SK-N-SH (cell line): ENCODE data around the gene C1QL4. TPM values are rescaled to one million over a fixed set of nuclear protein-coding genes. Genes with fewer than 3 reads are reported as not detected.

Experiments
- CTCF ChIA-PET: fragments of 300-600, 350-600 bp; formaldehyde crosslinking; extraction: SDS; loops from one replicate; lab custom pipeline; 2021; lab: Yijun Ruan, JAX
- POLR2A ChIA-PET: fragments of 350-600 bp; sonication (Branson Sonifier 250); formaldehyde crosslinking; extraction: SDS; loops from one replicate; lab custom pipeline; 2020; ENCODE audit warnings: antibody characterized with exemption, inconsistent platforms; lab: Yijun Ruan, JAX
- DNase-seq: peaks from one replicate; pipeline ENCODE4 v3.0.0; 2012
- H2AFZ ChIP-seq: fragments of 200-600 bp; sonication (generic); 2 replicates; pipeline ENCODE4 v1.8.1; 2016; ENCODE audit warnings: antibody characterized with exemption, mild to moderate bottlenecking, low read depth
- H3F3A ChIP-seq: fragments of 200-600 bp; sonication (generic); replicated peaks from 2 replicates; pipeline ENCODE3; 2016; ENCODE audit warnings: antibody characterized with exemption, mild to moderate bottlenecking; ENCODE audit not compliant: insufficient read depth
- H3K27ac ChIP-seq, 2 experiments: fragments of 200-500 bp in 1 of 2; fragments of 200-600 bp in 1 of 2; sonication (Bioruptor generic) in 1 of 2; sonication (generic), shearing (Covaris generic) in 1 of 2; 2 replicates each; pipeline versions ENCODE4 v1.5.1 to v1.6.1; 2014 to 2016; ENCODE audit warnings: low read depth in 2 of 2, inconsistent platforms in 1 of 2, low read length in 1 of 2, mild to moderate bottlenecking in 1 of 2, mixed read lengths in 1 of 2
- H3K27me3 ChIP-seq: fragments of 200-600 bp; sonication (generic), shearing (Covaris generic); 2 replicates; pipeline ENCODE4 v1.6.1; 2016; ENCODE audit warnings: mixed run types; ENCODE audit not compliant: insufficient read depth
- H3K36me3 ChIP-seq, 2 experiments: fragments of 200-500 bp in 1 of 2; fragments of 200-600 bp in 1 of 2; sonication (Bioruptor generic) in 1 of 2; sonication (generic) in 1 of 2; replicated peaks in 1 of 2; 2 replicates each; pipeline versions ENCODE3 to v1.5.1; 2014 to 2016; ENCODE audit warnings: low read length in 1 of 2, mild to moderate bottlenecking in 1 of 2; ENCODE audit not compliant: insufficient read depth in 2 of 2, control insufficient read depth in 1 of 2
- H3K4me1 ChIP-seq, 2 experiments: fragments of 200-500 bp in 1 of 2; fragments of 200-600 bp in 1 of 2; sonication (Bioruptor generic) in 1 of 2; sonication (generic), shearing (Covaris generic) in 1 of 2; 2 replicates each; pipeline versions ENCODE4 v1.5.1 to v1.6.1; 2014 to 2016; ENCODE audit warnings: low read depth in 1 of 2, low read length in 1 of 2, mixed run types in 1 of 2; ENCODE audit not compliant: insufficient read depth in 2 of 2, control insufficient read depth in 1 of 2
- H3K4me2 ChIP-seq: fragments of 200-600 bp; sonication (generic), shearing (Covaris generic); 2 replicates; pipeline ENCODE4 v1.6.1; 2017; ENCODE audit warnings: mixed run types
- H3K4me3 ChIP-seq, 2 experiments: fragments of 200-500 bp in 1 of 2; fragments of 200-600 bp in 1 of 2; sonication (Bioruptor generic) in 1 of 2; sonication (generic), shearing (Covaris generic) in 1 of 2; 2 replicates each; pipeline versions ENCODE4 v1.5.1 to v1.8.1; 2014 to 2016; ENCODE audit warnings: low read depth in 2 of 2, inconsistent platforms in 1 of 2, low read length in 1 of 2, mild to moderate bottlenecking in 1 of 2, mixed read lengths in 1 of 2, moderate library complexity in 1 of 2
- H3K79me2 ChIP-seq: fragments of 200-600 bp; sonication (generic); 2 replicates; pipeline ENCODE4 v1.8.1; 2017; ENCODE audit warnings: mild to moderate bottlenecking; ENCODE audit not compliant: insufficient read depth
- H3K9ac ChIP-seq: fragments of 200-600 bp; sonication (generic); 2 replicates; pipeline ENCODE4 v1.6.1; 2017; ENCODE audit warnings: mixed run types
- H3K9me2 ChIP-seq: fragments of 200-600 bp; sonication (generic); 2 replicates; pipeline ENCODE4 v1.6.1; 2017; ENCODE audit warnings: mixed run types
- H3K9me3 ChIP-seq: fragments of 200-600 bp; sonication (generic); 2 replicates; pipeline ENCODE4 v1.6.1; 2017; ENCODE audit warnings: mixed run types, mild to moderate bottlenecking, moderate library complexity
- H4K20me1 ChIP-seq: fragments of 200-600 bp; sonication (generic); 2 replicates; pipeline ENCODE4 v1.6.1; 2017; ENCODE audit warnings: mild to moderate bottlenecking, mixed run types; ENCODE audit not compliant: insufficient read depth
- EP300 ChIP-seq, 2 experiments: IDR thresholded peaks; 2 replicates each; pipeline versions ENCODE4 v1.4.0 to v1.6.1; 2012; ENCODE audit warnings: borderline replicate concordance in 1 of 2, low read depth in 1 of 2, low read length in 1 of 2
- FOXM1 ChIP-seq: IDR thresholded peaks from 2 replicates; pipeline ENCODE4 v1.4.0; 2012; ENCODE audit warnings: low read depth, mild to moderate bottlenecking
- GABPA ChIP-seq: IDR thresholded peaks from 2 replicates; pipeline ENCODE4 v1.4.0; 2012; ENCODE audit warnings: low read depth, mild to moderate bottlenecking
- NFIC ChIP-seq: IDR thresholded peaks from 2 replicates; pipeline ENCODE4 v1.4.0; 2012; ENCODE audit warnings: borderline replicate concordance
- PBX3 ChIP-seq: IDR thresholded peaks from 2 replicates; pipeline ENCODE4; 2012
- RAD21 ChIP-seq: IDR thresholded peaks from 2 replicates; pipeline ENCODE4 v1.6.1; 2012; ENCODE audit warnings: mild to moderate bottlenecking, low read length
- SIN3A ChIP-seq: IDR thresholded peaks from 2 replicates; pipeline ENCODE4 v1.6.1; 2012; ENCODE audit warnings: low read depth, mild to moderate bottlenecking, low read length, moderate library complexity, borderline replicate concordance
- YY1 ChIP-seq: IDR thresholded peaks from 2 replicates; pipeline ENCODE4 v1.4.0; 2012; ENCODE audit warnings: low read depth, mild to moderate bottlenecking
- WGBS: methylation state at CpG from one replicate; pipeline ENCODE4 v1.1.6; 2017; ENCODE audit warnings: low lambda C conversion rate; 5-methylcytosine and 5-hydroxymethylcytosine counted together
- polyA plus RNA-seq, 3 experiments: library from polyadenylated mRNA; depleted of rRNA; stranded (reverse); fragments of >200 nt; gene quantifications; 2 replicates each; pipeline ENCODE4 v1.2.3, GENCODE V29; 2012
- TF ChIP-seq, protein P1 (sequence below): fragments of 200-600 bp; sonication (generic); IDR thresholded peaks from 2 replicates; pipeline ENCODE4 v1.6.1; 2017; ENCODE audit warnings: antibody characterized with exemption, mild to moderate bottlenecking, moderate library complexity
- TF ChIP-seq, protein P2 (sequence below): IDR thresholded peaks from 2 replicates; pipeline ENCODE4 v1.4.0; 2012; ENCODE audit warnings: low read depth, borderline replicate concordance

C1QL4 gene
- polyA plus RNA-seq, 1 of the 3 experiments (the other 2 are of a cell fraction) = 14.6 TPM

DNA sequence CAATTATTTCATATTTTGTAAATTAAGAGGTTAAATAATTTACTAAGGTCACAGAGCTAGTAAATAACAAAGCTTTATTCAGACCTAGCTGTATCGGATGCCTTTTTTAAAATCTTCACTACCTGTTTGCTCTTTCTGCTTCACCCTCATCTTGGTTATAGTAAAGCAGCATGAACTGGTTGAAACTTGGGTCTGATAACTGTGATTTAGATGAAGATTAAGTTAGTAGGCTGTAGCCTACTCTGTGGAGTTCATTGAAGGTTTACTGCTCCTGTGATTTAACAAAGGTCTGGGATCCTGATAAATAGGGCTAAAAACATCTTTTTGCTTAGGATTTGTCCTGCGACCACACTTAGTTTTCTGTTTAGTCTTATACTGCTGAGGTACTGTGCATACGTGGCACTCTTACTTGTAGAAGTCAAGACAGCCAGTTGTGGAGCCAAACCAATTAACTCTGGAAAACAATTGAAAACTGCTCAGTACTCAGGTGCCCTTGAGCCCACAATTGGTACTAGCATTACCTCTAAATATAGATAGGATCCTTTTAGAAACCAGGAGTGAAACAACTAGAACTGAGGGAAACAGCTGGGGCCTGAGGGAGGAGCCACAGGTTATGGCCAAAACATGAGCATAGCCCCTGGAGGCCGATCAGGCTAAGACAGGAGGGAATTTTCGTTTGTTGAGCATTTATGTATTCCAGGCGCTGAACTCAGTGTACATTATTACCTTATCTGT, 32.6 kb upstream of the C1QL4 start:
- POLR2A ChIA-PET = no interaction called here
- no peaks in the 10 kb centered on the region for H3K9me3 ChIP-seq
- 0 out of 2 replicates have a peak, but pooled peaks have one; percentile 1 for TF ChIP-seq PBX3
- TF ChIP-seq GABPA = no peak
- peak; percentile 29; the same call in 1 of the 2 replicates for TF ChIP-seq SIN3A
- TF ChIP-seq RAD21 = peak; percentile 14; the same call in 1 of the 2 replicates
- TF ChIP-seq, protein P1, sequence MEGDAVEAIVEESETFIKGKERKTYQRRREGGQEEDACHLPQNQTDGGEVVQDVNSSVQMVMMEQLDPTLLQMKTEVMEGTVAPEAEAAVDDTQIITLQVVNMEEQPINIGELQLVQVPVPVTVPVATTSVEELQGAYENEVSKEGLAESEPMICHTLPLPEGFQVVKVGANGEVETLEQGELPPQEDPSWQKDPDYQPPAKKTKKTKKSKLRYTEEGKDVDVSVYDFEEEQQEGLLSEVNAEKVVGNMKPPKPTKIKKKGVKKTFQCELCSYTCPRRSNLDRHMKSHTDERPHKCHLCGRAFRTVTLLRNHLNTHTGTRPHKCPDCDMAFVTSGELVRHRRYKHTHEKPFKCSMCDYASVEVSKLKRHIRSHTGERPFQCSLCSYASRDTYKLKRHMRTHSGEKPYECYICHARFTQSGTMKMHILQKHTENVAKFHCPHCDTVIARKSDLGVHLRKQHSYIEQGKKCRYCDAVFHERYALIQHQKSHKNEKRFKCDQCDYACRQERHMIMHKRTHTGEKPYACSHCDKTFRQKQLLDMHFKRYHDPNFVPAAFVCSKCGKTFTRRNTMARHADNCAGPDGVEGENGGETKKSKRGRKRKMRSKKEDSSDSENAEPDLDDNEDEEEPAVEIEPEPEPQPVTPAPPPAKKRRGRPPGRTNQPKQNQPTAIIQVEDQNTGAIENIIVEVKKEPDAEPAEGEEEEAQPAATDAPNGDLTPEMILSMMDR = peak; percentile 48
- no peak for TF ChIP-seq YY1
- peak; percentile 44 for DNase-seq
- peak overlapping the region; percentile 82 for H3K4me2 ChIP-seq
- H2AFZ ChIP-seq = no peak overlapping the region
- H3K27me3 ChIP-seq = no peaks in the 10 kb centered on the region
- WGBS = 66% methylated on average over 6 of the region's 6 CpGs
- H4K20me1 ChIP-seq = peaks cover 55% of the 10 kb centered on the region
- H3K27ac ChIP-seq = peak overlapping the region in 1 of 2 experiments; percentile 42; a peak in 3 of 4 replicates
- H3K36me3 ChIP-seq = peaks cover 0 to 33% of the 10 kb centered on the region in 2 experiments
- H3K9me2 ChIP-seq = no peaks in the 10 kb centered on the region
- H3F3A ChIP-seq = peaks cover 19% of the 10 kb centered on the region
- CTCF ChIA-PET = interaction anchor here (0.5 to 16.8 kb wide), 9 partner anchors 8 to 147 kb away, joined by 3 to 617 read pairs (median 4); no protein-coding TSS in a partner anchor
- peak overlapping the region; percentile 98; the same call in 1 of the 2 replicates for H3K9ac ChIP-seq
- peaks cover 3 to 6% of the 10 kb centered on the region in 2 experiments; a peak in 3 of 4 replicates for H3K4me1 ChIP-seq
- H3K79me2 ChIP-seq = peaks cover 77% of the 10 kb centered on the region
- H3K4me3 ChIP-seq = peak overlapping the region; percentile 79 to 91; a peak in 3 of 4 replicates

GRCh38 chr12:49368240-49368600, 31.2 kb upstream of the C1QL4 start:
- H3K4me3 ChIP-seq = peak overlapping the region; percentile 79 to 91
- H3K4me2 ChIP-seq = peak overlapping the region; percentile 82
- WGBS = 3% methylated on average over 3 of the region's 3 CpGs
- peaks cover 64% of the 10 kb centered on the region for H3K79me2 ChIP-seq
- H2AFZ ChIP-seq = no peak overlapping the region
- no peaks in the 10 kb centered on the region for H3K9me3 ChIP-seq
- peak overlapping the region; percentile 90 for H3K27ac ChIP-seq
- CTCF ChIA-PET = interaction anchor here (1.0 to 16.8 kb wide), 5 partner anchors 9 to 148 kb away, joined by 3 to 617 read pairs (median 20); no protein-coding TSS in a partner anchor
- TF ChIP-seq FOXM1 (no peak), EP300 (IDR thresholded peaks at IDR 0.05; ENCODE audit: borderline replicate concordance in 1 of 2, low read depth in 1 of 2, low read length in 1 of 2) (no peak), SIN3A (no peak), GABPA (no peak), NFIC (no peak)
- TF ChIP-seq, protein P2, sequence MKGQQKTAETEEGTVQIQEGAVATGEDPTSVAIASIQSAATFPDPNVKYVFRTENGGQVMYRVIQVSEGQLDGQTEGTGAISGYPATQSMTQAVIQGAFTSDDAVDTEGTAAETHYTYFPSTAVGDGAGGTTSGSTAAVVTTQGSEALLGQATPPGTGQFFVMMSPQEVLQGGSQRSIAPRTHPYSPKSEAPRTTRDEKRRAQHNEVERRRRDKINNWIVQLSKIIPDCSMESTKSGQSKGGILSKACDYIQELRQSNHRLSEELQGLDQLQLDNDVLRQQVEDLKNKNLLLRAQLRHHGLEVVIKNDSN = no peak
- TF ChIP-seq, all 33 proteins: peak for 0
- POLR2A ChIA-PET = interaction anchor here (1.0 to 1.3 kb wide), 2 partner anchors 9 to 45 kb away, joined by 3 to 5 read pairs; partner anchors contain the start of gene TROAP
- H3K27me3 ChIP-seq = no peaks in the 10 kb centered on the region
- H3K9me2 ChIP-seq = no peaks in the 10 kb centered on the region
- H3F3A ChIP-seq = peaks cover 19% of the 10 kb centered on the region
- peaks cover 43% of the 10 kb centered on the region for H4K20me1 ChIP-seq
- no peak for DNase-seq
- H3K4me1 ChIP-seq = peaks cover 3 to 6% of the 10 kb centered on the region in 2 experiments; a peak in 3 of 4 replicates
- peaks cover 0 to 26% of the 10 kb centered on the region in 2 experiments for H3K36me3 ChIP-seq
- peak overlapping the region; percentile 98 for H3K9ac ChIP-seq
